VCaP (cell line): ENCODE measurements around the gene TEX36.

Experiments
- H3K27ac ChIP-seq: fragments of 450-650 bp; 2 replicates; pipeline ENCODE4 v1.5.1; 2017
- CTCF ChIP-seq: fragments of 450-650 bp; conservative IDR thresholded peaks from 2 replicates; pipeline ENCODE4 v1.5.1; 2017; ENCODE audit warnings: mild to moderate bottlenecking, moderate library complexity

The TEX36 gene

GRCh38 chr10:125689955-125690569 lies 7.1 kb upstream of the TEX36 start:
- TF ChIP-seq CTCF: no peak
- H3K27ac ChIP-seq: peak overlapping the region; percentile 48

- H3K27ac ChIP-seq: no peak overlapping the region
- no peak for TF ChIP-seq CTCF
Measured at GRCh38 chr10:125687507-125688185, 4.7 kb upstream of the TEX36 start.

- peak overlapping the region; percentile 66 for H3K27ac ChIP-seq
- TF ChIP-seq CTCF: no peak
Measured at GRCh38 chr10:125684581-125684980, 1.6 kb upstream of the TEX36 start.

- no peak for TF ChIP-seq CTCF
- H3K27ac ChIP-seq: peak overlapping the region; percentile 66
Measured at GRCh38 chr10:125683821-125684220, 858 bp upstream of the TEX36 start.

- no peak for TF ChIP-seq CTCF
- H3K27ac ChIP-seq: no peak overlapping the region
Measured at GRCh38 chr10:125679436-125679835, 3.5 kb downstream of the TEX36 start.

GRCh38 chr10:125672884-125673283 lies 10.1 kb downstream of the TEX36 start:
- no peak overlapping the region for H3K27ac ChIP-seq
- no peak for TF ChIP-seq CTCF

- H3K27ac ChIP-seq: no peak overlapping the region
- TF ChIP-seq CTCF: no peak
Measured at GRCh38 chr10:125662584-125662983, 20.4 kb downstream of the TEX36 start.
